Activated T-helper 2 cell treated with anti-CD3 and anti-CD28 coated beads, Interferon-gamma antibody, Interleukin-2, Interleukin-4, amounts not matched to agents 10 μg/mL and 5 μg/mL and 100 μg/mL, durations not matched to agents 14 hours and 24 hours and 36 hours (primary cell): ENCODE data around the gene CMTR1. TPM values are rescaled to one million over a fixed set of nuclear protein-coding genes. Genes with fewer than 3 reads are reported as not detected.

Experiments used
- DNase-seq: peaks from one replicate; pipeline ENCODE4 v3.0.0; 2021; ENCODE audit warnings: low spot score
- H3K27ac Mint-ChIP-seq: one replicate; pipeline ENCODE4 v1.8.0; 2021; ENCODE audit warnings: mixed read lengths
- H3K27me3 Mint-ChIP-seq: one replicate; pipeline ENCODE4 v1.8.0; 2021; ENCODE audit warnings: low read depth, mixed read lengths
- H3K36me3 Mint-ChIP-seq: one replicate; pipeline ENCODE4 v1.8.0; 2021; ENCODE audit warnings: low read depth, mixed read lengths
- H3K4me1 Mint-ChIP-seq: one replicate; pipeline ENCODE4 v1.8.0; 2021; ENCODE audit warnings: low read depth, mixed read lengths
- H3K4me3 Mint-ChIP-seq: one replicate; pipeline ENCODE4 v1.8.0; 2021; ENCODE audit warnings: low read depth, mild to moderate bottlenecking, moderate library complexity, mixed read lengths
- H3K9me3 Mint-ChIP-seq: one replicate; pipeline ENCODE4 v1.8.0; 2021; ENCODE audit warnings: mixed read lengths
- intact Hi-C: fragments of 100-400 bp; cut with micrococcal nuclease; formaldehyde crosslinking; loops from one replicate; pipeline ENCODE4 v1.15.1; 2023
- total RNA-seq: library from RNA; stranded (reverse); gene quantifications from 2 replicates; pipeline ENCODE4 v1.2.3, GENCODE V29; 2022

The CMTR1 gene
- total RNA-seq, 1 donor from 2014 or later, result 51.8 TPM

- peaks cover 44% of the 10 kb centered on the region for H3K36me3 Mint-ChIP-seq
- H3K4me1 Mint-ChIP-seq, result peaks cover 8% of the 10 kb centered on the region
- no peaks in the 10 kb centered on the region for H3K9me3 Mint-ChIP-seq
- no peak overlapping the region for H3K4me3 Mint-ChIP-seq
- H3K27ac Mint-ChIP-seq, result no peak overlapping the region
- DNase-seq, result peak; percentile 52
- intact Hi-C loops, result loop anchor here (1.0 kb wide), 1 partner anchor 82 kb away; no protein-coding TSS in a partner anchor
- no peaks in the 10 kb centered on the region for H3K27me3 Mint-ChIP-seq
These were observed 51.1 kb downstream of the CMTR1 start for GRCh38 chr6:37483917-37484785.

- Mint-ChIP-seq H3K27me3 (no peaks in the 10 kb centered on the region), H3K4me3 (no peak overlapping the region), H3K4me1 (peaks cover 10% of the 10 kb centered on the region), H3K27ac (no peak overlapping the region), H3K36me3 (peaks cover 40% of the 10 kb centered on the region), H3K9me3 (no peaks in the 10 kb centered on the region)
- intact Hi-C loops, result loop anchor here (1.0 kb wide), 1 partner anchor 82 kb away; no protein-coding TSS in a partner anchor
- DNase-seq, result no peak
These were observed 51.8 kb downstream of the CMTR1 start for GRCh38 chr6:37484786-37485170.

GRCh38 chr6:37485291-37485702, 52.3 kb downstream of the CMTR1 start:
- no peak overlapping the region for H3K27ac Mint-ChIP-seq

GRCh38 chr6:37486121-37486839, 53.3 kb downstream of the CMTR1 start:
- Mint-ChIP-seq H3K4me3 (no peak overlapping the region), H3K36me3 (peaks cover 30% of the 10 kb centered on the region), H3K9me3 (no peaks in the 10 kb centered on the region), H3K27me3 (no peaks in the 10 kb centered on the region), H3K4me1 (peaks cover 22% of the 10 kb centered on the region), H3K27ac (no peak overlapping the region)
- intact Hi-C loops, result no loop called here
- no peak for DNase-seq

More at GRCh38 chr6:37485291-37485702, 52.3 kb downstream of the CMTR1 start:
- Mint-ChIP-seq H3K4me3 (no peak overlapping the region), H3K9me3 (no peaks in the 10 kb centered on the region), H3K4me1 (peaks cover 14% of the 10 kb centered on the region), H3K27me3 (no peaks in the 10 kb centered on the region), H3K36me3 (peaks cover 40% of the 10 kb centered on the region)
- intact Hi-C loops, result no loop called here
- no peak for DNase-seq

- Mint-ChIP-seq H3K4me1 (peaks cover 36% of the 10 kb centered on the region), H3K27ac (peak overlapping the region; percentile 40), H3K27me3 (no peaks in the 10 kb centered on the region), H3K9me3 (no peaks in the 10 kb centered on the region), H3K4me3 (no peak overlapping the region), H3K36me3 (peaks cover 27% of the 10 kb centered on the region)
- intact Hi-C loops, result no loop called here
- DNase-seq, result no peak
These were observed 54.8 kb downstream of the CMTR1 start for GRCh38 chr6:37487591-37488380.

GRCh38 chr6:37488476-37488875, 55.5 kb downstream of the CMTR1 start:
- H3K9me3 Mint-ChIP-seq, result no peaks in the 10 kb centered on the region
- DNase-seq, result no peak
- intact Hi-C loops, result no loop called here
- H3K4me1 Mint-ChIP-seq, result peaks cover 37% of the 10 kb centered on the region
- no peaks in the 10 kb centered on the region for H3K27me3 Mint-ChIP-seq
- H3K4me3 Mint-ChIP-seq, result no peak overlapping the region
- H3K36me3 Mint-ChIP-seq, result peaks cover 22% of the 10 kb centered on the region
- H3K27ac Mint-ChIP-seq, result peak overlapping the region; percentile 40

GRCh38 chr6:37489697-37490336, 56.8 kb downstream of the CMTR1 start:
- no peak for DNase-seq

GRCh38 chr6:37490536-37491170, 57.6 kb downstream of the CMTR1 start:
- Mint-ChIP-seq H3K36me3 (peaks cover 32% of the 10 kb centered on the region), H3K27me3 (no peaks in the 10 kb centered on the region), H3K4me3 (no peak overlapping the region), H3K9me3 (no peaks in the 10 kb centered on the region), H3K27ac (peak overlapping the region; percentile 63), H3K4me1 (peaks cover 49% of the 10 kb centered on the region)
- DNase-seq, result no peak
- intact Hi-C loops, result no loop called here

More at GRCh38 chr6:37489697-37490336, 56.8 kb downstream of the CMTR1 start:
- Mint-ChIP-seq H3K27me3 (no peaks in the 10 kb centered on the region), H3K4me1 (peaks cover 42% of the 10 kb centered on the region), H3K4me3 (no peak overlapping the region), H3K27ac (peak overlapping the region; percentile 73), H3K36me3 (peaks cover 28% of the 10 kb centered on the region), H3K9me3 (no peaks in the 10 kb centered on the region)
- intact Hi-C loops, result no loop called here

GRCh38 chr6:37491171-37491829, 58.3 kb downstream of the CMTR1 start:
- Mint-ChIP-seq H3K27ac (peak overlapping the region; percentile 33), H3K27me3 (no peaks in the 10 kb centered on the region), H3K36me3 (peaks cover 34% of the 10 kb centered on the region), H3K9me3 (no peaks in the 10 kb centered on the region), H3K4me1 (peaks cover 52% of the 10 kb centered on the region), H3K4me3 (no peak overlapping the region)
- DNase-seq, result no peak
- intact Hi-C loops, result no loop called here

- Mint-ChIP-seq H3K4me3 (no peak overlapping the region), H3K27ac (no peak overlapping the region), H3K27me3 (no peaks in the 10 kb centered on the region), H3K4me1 (peaks cover 55% of the 10 kb centered on the region), H3K36me3 (peaks cover 37% of the 10 kb centered on the region), H3K9me3 (no peaks in the 10 kb centered on the region)
- no peak for DNase-seq
- intact Hi-C loops, result no loop called here
These were observed 58.8 kb downstream of the CMTR1 start for GRCh38 chr6:37491830-37492208.

GRCh38 chr6:37492236-37492972, 59.4 kb downstream of the CMTR1 start:
- peaks cover 60% of the 10 kb centered on the region for H3K4me1 Mint-ChIP-seq
- H3K27me3 Mint-ChIP-seq, result no peaks in the 10 kb centered on the region
- no peak overlapping the region for H3K4me3 Mint-ChIP-seq
- intact Hi-C loops, result no loop called here
- no peak for DNase-seq
- peak overlapping the region; percentile 43 for H3K27ac Mint-ChIP-seq
- H3K36me3 Mint-ChIP-seq, result peaks cover 42% of the 10 kb centered on the region
- H3K9me3 Mint-ChIP-seq, result no peaks in the 10 kb centered on the region
